ENCODE measurements around the gene ZBTB16. TPM values are rescaled to one million over a fixed set of nuclear protein-coding genes. Genes with fewer than 3 reads are reported as not detected.
A peak's percentile ranks its signal among the peaks of the same experiment; 100 is the strongest.

The ZBTB16 gene
- total and polyA plus RNA-seq, 8 donors = 3.4 to 55.6 (median 9.5) TPM

DNA sequence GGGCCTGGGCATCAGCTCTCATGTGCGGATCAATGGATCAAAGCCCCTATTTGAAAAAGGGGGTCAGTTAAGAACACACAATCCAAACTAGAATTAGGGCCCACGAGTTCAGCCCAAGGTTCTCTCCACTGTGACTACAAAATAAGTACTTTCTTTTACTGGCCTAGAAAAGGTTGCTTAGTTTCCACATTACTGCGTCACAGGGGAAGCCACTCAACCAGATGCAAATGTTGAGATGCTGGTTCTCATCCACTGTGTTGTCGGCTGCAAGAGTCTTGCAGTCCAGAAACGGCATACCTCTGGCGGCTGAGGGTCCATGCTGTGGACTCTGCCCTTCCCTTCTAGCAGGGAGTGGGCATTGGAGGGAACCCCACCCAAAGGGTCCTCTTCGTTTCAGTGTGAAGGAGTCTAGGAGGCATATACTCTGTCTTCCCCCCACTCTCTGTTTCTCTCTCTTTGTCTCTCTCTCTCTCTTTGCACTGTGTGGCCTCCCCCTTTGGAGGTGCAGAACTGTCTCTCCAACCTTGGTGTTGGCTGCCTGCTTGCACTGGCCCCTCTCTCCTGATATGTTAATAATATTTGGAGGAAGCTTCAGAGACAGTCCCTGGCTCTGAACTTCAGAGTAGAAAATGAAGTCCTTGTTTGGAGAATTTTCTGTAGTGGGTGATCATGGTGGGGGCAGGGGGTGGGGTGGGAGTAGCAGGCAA is 137.6 kb downstream of the ZBTB16 start:
- peak overlapping the region; percentile 62 to 79 for H3K27ac ChIP-seq
- TF ChIP-seq, protein P1, sequence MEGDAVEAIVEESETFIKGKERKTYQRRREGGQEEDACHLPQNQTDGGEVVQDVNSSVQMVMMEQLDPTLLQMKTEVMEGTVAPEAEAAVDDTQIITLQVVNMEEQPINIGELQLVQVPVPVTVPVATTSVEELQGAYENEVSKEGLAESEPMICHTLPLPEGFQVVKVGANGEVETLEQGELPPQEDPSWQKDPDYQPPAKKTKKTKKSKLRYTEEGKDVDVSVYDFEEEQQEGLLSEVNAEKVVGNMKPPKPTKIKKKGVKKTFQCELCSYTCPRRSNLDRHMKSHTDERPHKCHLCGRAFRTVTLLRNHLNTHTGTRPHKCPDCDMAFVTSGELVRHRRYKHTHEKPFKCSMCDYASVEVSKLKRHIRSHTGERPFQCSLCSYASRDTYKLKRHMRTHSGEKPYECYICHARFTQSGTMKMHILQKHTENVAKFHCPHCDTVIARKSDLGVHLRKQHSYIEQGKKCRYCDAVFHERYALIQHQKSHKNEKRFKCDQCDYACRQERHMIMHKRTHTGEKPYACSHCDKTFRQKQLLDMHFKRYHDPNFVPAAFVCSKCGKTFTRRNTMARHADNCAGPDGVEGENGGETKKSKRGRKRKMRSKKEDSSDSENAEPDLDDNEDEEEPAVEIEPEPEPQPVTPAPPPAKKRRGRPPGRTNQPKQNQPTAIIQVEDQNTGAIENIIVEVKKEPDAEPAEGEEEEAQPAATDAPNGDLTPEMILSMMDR (IDR thresholded peaks at IDR 0.05) = no peak

DNA sequence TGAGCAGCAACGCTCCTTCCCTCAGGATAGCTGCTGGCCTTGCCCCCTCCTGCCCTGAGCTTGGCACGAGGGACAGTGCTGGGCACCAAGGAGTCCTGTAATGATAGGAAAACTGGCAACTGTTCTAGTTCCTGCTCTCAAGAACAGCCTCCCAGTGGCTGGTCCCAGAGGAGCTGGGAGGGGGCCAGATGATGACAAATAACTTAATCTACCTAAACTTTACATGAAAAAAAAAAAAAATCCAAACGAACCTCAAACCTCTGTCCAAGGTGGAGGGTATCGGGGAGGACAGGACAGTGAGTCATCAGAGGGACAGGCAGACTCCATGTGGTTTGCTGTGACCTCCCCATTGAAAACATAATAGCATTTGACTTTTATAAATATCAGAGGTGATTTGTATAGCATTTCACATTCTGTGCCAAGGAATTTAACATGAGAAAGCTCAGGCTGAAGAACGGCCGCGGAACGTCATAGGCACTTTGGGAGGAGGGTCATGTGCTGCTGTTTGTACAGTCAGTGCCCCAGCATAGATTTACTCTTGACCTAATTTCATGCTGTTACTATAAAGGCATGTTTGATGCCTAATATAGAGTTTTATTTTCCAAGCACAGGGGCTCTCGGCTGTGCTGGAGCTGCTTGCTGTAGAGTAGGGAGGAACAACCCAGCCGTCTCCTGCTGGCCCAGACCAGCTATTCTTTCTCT is 138.4 kb downstream of the ZBTB16 start:
- H3K36me3 ChIP-seq = no peaks in the 10 kb centered on the region
- DNase-seq = peak in 3 of 4 donors; percentile 78 to 96 (median 91)
- intact Hi-C loops (cut with DNase I) = no loop called here
- TF ChIP-seq, protein P1 (IDR thresholded peaks at IDR 0.05) = no peak
- ATAC-seq = peak; percentile 80
- no peaks in the 10 kb centered on the region for H3K9me3 ChIP-seq
- no peaks in the 10 kb centered on the region for H3K27me3 ChIP-seq
- peaks cover 27 to 68% of the 10 kb centered on the region in 2 donors for H3K4me1 ChIP-seq
- H3K4me3 ChIP-seq = no peak overlapping the region
- peak overlapping the region; percentile 62 to 79 for H3K27ac ChIP-seq

More for the DNA sequence above, 137.6 kb downstream of the ZBTB16 start:
- DNase-seq (no peak), ATAC-seq (peak; percentile 8)
- no peaks in the 10 kb centered on the region for H3K9me3 ChIP-seq
- intact Hi-C loops (cut with DNase I) = no loop called here
- H3K4me3 ChIP-seq = no peak overlapping the region
- no peaks in the 10 kb centered on the region for H3K27me3 ChIP-seq
- peaks cover 27 to 64% of the 10 kb centered on the region in 2 donors for H3K4me1 ChIP-seq
- H3K36me3 ChIP-seq = peaks cover 0 to under 1% of the 10 kb centered on the region in 2 donors

DNA sequence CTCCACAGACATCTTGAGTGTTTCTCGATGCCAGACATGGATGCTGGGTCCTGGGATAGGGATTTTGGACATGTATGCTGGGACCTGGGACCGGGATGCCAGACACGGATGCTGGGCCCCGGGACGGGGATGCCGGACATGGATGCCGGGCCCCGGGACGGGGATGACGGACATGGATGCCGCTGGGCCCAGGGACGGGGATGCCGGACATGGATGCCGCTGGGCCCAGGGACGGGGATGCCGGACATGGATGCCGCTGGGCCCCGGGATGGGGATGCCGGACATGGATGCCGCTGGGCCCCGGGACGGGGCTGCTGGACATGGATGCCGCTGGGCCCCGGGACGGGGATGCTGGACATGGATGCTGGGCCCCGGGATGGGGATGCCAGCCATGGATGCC is 139.5 kb downstream of the ZBTB16 start:
- H3K36me3 ChIP-seq = no peaks in the 10 kb centered on the region
- TF ChIP-seq, protein P1 (IDR thresholded peaks at IDR 0.05) = no peak
- DNase-seq (no peak), ATAC-seq (no peak)
- H3K9me3 ChIP-seq = no peaks in the 10 kb centered on the region
- peak overlapping the region; percentile 62 to 79 for H3K27ac ChIP-seq
- intact Hi-C loops (cut with DNase I) = no loop called here
- no peak overlapping the region for H3K4me3 ChIP-seq
- H3K27me3 ChIP-seq = no peaks in the 10 kb centered on the region
- peaks cover 27 to 64% of the 10 kb centered on the region in 2 donors for H3K4me1 ChIP-seq

DNA sequence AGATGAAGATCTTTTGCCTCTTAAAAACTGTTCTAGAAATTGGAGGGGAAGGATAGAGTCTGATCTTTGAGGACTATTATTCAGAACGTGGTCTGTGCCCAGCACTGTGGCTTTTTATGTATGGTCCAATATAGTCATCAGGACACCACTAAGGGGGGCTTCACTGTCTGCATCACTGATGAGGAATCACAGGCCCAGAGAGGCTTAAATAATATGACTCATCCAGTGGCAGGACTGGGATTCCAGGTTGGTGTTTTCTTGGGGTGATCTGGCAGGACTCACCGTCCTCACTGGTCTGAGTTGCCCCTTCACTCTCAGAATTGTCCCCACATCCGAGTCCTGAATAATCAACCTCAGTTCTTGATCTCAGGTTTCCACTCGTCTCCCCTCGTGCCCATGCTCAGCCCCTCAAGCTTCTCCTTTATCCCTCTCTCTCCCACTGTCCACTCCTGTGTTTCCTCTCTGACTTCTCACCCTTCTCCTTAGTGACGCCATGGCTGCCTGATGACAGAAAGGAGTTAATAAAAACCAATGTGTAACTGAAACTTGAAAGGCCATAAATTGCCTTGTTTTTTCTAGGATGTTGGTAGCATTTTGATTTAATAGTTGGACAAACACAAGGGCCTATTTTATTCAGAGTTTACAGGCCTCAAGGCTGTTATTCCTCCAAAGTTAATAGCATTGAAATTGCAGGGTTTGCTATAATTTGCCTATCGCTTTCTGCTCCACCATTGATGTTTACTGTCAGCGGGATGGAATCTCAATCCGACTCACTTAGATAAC is 141.0 kb downstream of the ZBTB16 start:
- TF ChIP-seq, protein P1 (IDR thresholded peaks at IDR 0.05) = no peak
- Histone ChIP-seq H3K9me3 (no peaks in the 10 kb centered on the region), H3K4me1 (peaks cover 27 to 52% of the 10 kb centered on the region in 2 donors), H3K27ac (no peak overlapping the region), H3K36me3 (peaks cover 0 to 6% of the 10 kb centered on the region in 2 donors), H3K4me3 (no peak overlapping the region), H3K27me3 (no peaks in the 10 kb centered on the region)
- intact Hi-C loops (cut with DNase I) = no loop called here
- DNase-seq (no peak), ATAC-seq (no peak)

Data from left lung (tissue), 10 donors.